GM23338 (cell line): ENCODE measurements around the gene ABHD17A. TPM values are rescaled to one million over a fixed set of nuclear protein-coding genes. Genes with fewer than 3 reads are reported as not detected.

Source experiments
- ATAC-seq: fragments of 200-7000 bp; cut with Tn5 transposase; 3 replicates; pipeline ENCODE4 v1.9.1; 2020
- DNase-seq: peaks from one replicate; pipeline ENCODE4 v3.0.0-alpha.2; 2015; ENCODE audit warnings: low spot score
- H2AFZ ChIP-seq: fragments of 200-600 bp; sonication (generic); 2 replicates; pipeline ENCODE4 v1.8.0; 2016; ENCODE audit warnings: antibody characterized with exemption, mild to moderate bottlenecking, moderate library complexity
- H3F3A ChIP-seq: fragments of 200-600 bp; sonication (generic); replicated peaks from 2 replicates; pipeline ENCODE4 v1.8.0; 2017; ENCODE audit warnings: antibody characterized with exemption, mixed run types, low read depth
- H3K27ac ChIP-seq: fragments of 200-600 bp; sonication (generic); 2 replicates; pipeline ENCODE4 v1.6.1; 2016; ENCODE audit warnings: low read depth
- H3K27me3 ChIP-seq: fragments of 200-600 bp; sonication (generic); 2 replicates; pipeline ENCODE4 v1.8.0; 2016; ENCODE audit warnings: mild to moderate bottlenecking, mixed run types, moderate library complexity; ENCODE audit not compliant: insufficient read depth
- H3K36me3 ChIP-seq: fragments of 200-600 bp; sonication (generic); 2 replicates; pipeline ENCODE4 v1.8.0; 2016; ENCODE audit warnings: mild to moderate bottlenecking; ENCODE audit not compliant: insufficient read depth
- H3K4me1 ChIP-seq: fragments of 200-600 bp; sonication (generic); 2 replicates; pipeline ENCODE4 v1.8.0; 2016; ENCODE audit warnings: mild to moderate bottlenecking, moderate library complexity; ENCODE audit not compliant: insufficient read depth
- H3K4me2 ChIP-seq: fragments of 200-600 bp; sonication (generic); 2 replicates; pipeline ENCODE4 v1.7.1; 2017; ENCODE audit warnings: mixed run types
- H3K4me3 ChIP-seq: fragments of 200-600 bp; sonication (generic); 2 replicates; pipeline ENCODE4 v1.6.1; 2016; ENCODE audit warnings: mixed run types
- H3K79me2 ChIP-seq: fragments of 200-600 bp; sonication (generic); replicated peaks from 2 replicates; pipeline ENCODE4 v1.8.0; 2017; ENCODE audit warnings: mild to moderate bottlenecking; ENCODE audit not compliant: insufficient read depth
- H3K9me2 ChIP-seq: fragments of 200-600 bp; sonication (generic); 2 replicates; pipeline ENCODE4 v1.8.0; 2017; ENCODE audit not compliant: insufficient read depth
- H4K20me1 ChIP-seq: fragments of 200-600 bp; sonication (generic); replicated peaks from 2 replicates; pipeline ENCODE4 v1.8.0; 2017; ENCODE audit warnings: mild to moderate bottlenecking; ENCODE audit not compliant: insufficient read depth
- H3K27ac Mint-ChIP-seq: 2 replicates; pipeline ENCODE4 v1.8.0; 2020; ENCODE audit warnings: inconsistent platforms, mild to moderate bottlenecking, moderate library complexity, mixed read lengths
- H3K27me3 Mint-ChIP-seq: 3 replicates; pipeline ENCODE4 v1.8.0; 2022; ENCODE audit warnings: low read depth, mild to moderate bottlenecking, moderate library complexity, mixed read lengths, inconsistent platforms; ENCODE audit not compliant: insufficient read depth, poor library complexity
- H3K36me3 Mint-ChIP-seq: 3 replicates; pipeline ENCODE4 v1.8.0; 2021; ENCODE audit warnings: low read depth, mild to moderate bottlenecking, inconsistent platforms, moderate library complexity, mixed read lengths
- H3K4me1 Mint-ChIP-seq: 3 replicates; pipeline ENCODE4 v1.8.0; 2020; ENCODE audit warnings: mild to moderate bottlenecking, inconsistent platforms, mixed read lengths
- H3K4me3 Mint-ChIP-seq: 3 replicates; pipeline ENCODE4 v1.8.0; 2021; ENCODE audit warnings: moderate library complexity, mild to moderate bottlenecking, inconsistent platforms, mixed read lengths
- H3K9me3 Mint-ChIP-seq: 3 replicates; pipeline ENCODE4 v1.8.0; 2020; ENCODE audit warnings: moderate library complexity, mild to moderate bottlenecking, inconsistent platforms, mixed read lengths
- CREB1 ChIP-seq: fragments of 250-450 bp; sonication (Bioruptor Pico); IDR thresholded peaks from 2 replicates; pipeline ENCODE4 v1.5.0; 2020; ENCODE audit warnings: low read depth, mild to moderate bottlenecking, moderate library complexity
- CTCF ChIP-seq, 2 experiments: fragments of 200-600 bp in 1 of 2; sonication (generic) in 1 of 2; conservative IDR thresholded peaks; 2 replicates each; pipeline versions ENCODE4 v1.5.1 to v1.6.1; 2016 to 2017; ENCODE audit warnings: antibody characterized with exemption in 2 of 2, low read depth in 2 of 2, mild to moderate bottlenecking in 2 of 2, moderate library complexity in 1 of 2
- ETS1 ChIP-seq: IDR thresholded peaks from 2 replicates; pipeline ENCODE4 v1.6.1; 2016; ENCODE audit warnings: antibody characterized with exemption
- EZH2 ChIP-seq: fragments of 200-600 bp; sonication (generic); IDR thresholded peaks from one replicate; pipeline ENCODE4 v1.8.0; 2017; ENCODE audit warnings: antibody characterized with exemption, mild to moderate bottlenecking, low read depth; ENCODE audit not compliant: unreplicated experiment
- EZH2phosphoT487 ChIP-seq: fragments of 200-600 bp; sonication (generic); IDR thresholded peaks from one replicate; pipeline ENCODE4 v1.8.1; 2018; ENCODE audit warnings: antibody characterized with exemption; ENCODE audit not compliant: unreplicated experiment
- JUNB ChIP-seq: IDR thresholded peaks from one replicate; pipeline ENCODE4 v1.6.1; 2016; ENCODE audit warnings: antibody characterized with exemption; ENCODE audit not compliant: unreplicated experiment
- NANOG ChIP-seq: IDR thresholded peaks from 2 replicates; pipeline ENCODE4 v1.6.1; 2016; ENCODE audit warnings: antibody characterized with exemption, borderline replicate concordance
- POLR2AphosphoS5 ChIP-seq: IDR thresholded peaks from 2 replicates; pipeline ENCODE4 v1.6.1; 2016; ENCODE audit warnings: antibody characterized with exemption, low read depth
- STAT1 ChIP-seq: IDR thresholded peaks from one replicate; pipeline ENCODE4 v1.6.1; 2016; ENCODE audit warnings: antibody characterized with exemption; ENCODE audit not compliant: unreplicated experiment
- ZNF114 ChIP-seq: fragments of 250-450 bp; sonication (Bioruptor Pico); IDR thresholded peaks from 2 replicates; pipeline ENCODE4 v1.5.0; 2020; ENCODE audit warnings: mild to moderate bottlenecking, moderate library complexity
- ZNF331 ChIP-seq: fragments of 250-450 bp; sonication (Bioruptor Pico); IDR thresholded peaks from 2 replicates; pipeline ENCODE4 v1.5.0; 2020; ENCODE audit warnings: low read depth, mild to moderate bottlenecking, moderate library complexity
- ZNF462 ChIP-seq: fragments of 250-450 bp; sonication (Bioruptor Pico); IDR thresholded peaks from 2 replicates; pipeline ENCODE4 v1.5.0; 2020; ENCODE audit warnings: mild to moderate bottlenecking, moderate library complexity
- polyA plus RNA-seq: library from polyadenylated mRNA; unstranded; fragments of >200 nt; fragmentation: Nextera tagmentation; extraction: Ambion mirVana; gene quantifications from 2 replicates; pipeline ENCODE4 v1.2.1, GENCODE V29; 2016
- total RNA-seq: library from RNA; depleted of rRNA; stranded (reverse); fragments of >200 nt; shearing (Covaris generic); gene quantifications from 2 replicates; pipeline ENCODE4 v1.2.3, GENCODE V29; 2014

Gene ABHD17A
- total and polyA plus RNA-seq, 2 experiments from 2014 or later, result 34.2 to 99.9 TPM

GRCh38 chr19:1844513-1845124, 40.7 kb downstream of the ABHD17A start:
- Mint-ChIP-seq H3K27ac (no peak overlapping the region), H3K27me3 (peaks cover 21% of the 10 kb centered on the region), H3K36me3 (no peaks in the 10 kb centered on the region; the same call in 2 of the 3 replicates), H3K4me3 (no peak overlapping the region), H3K4me1 (peaks cover 25% of the 10 kb centered on the region), H3K9me3 (0 out of 3 replicates have a peak, but pooled peaks cover 2% of the 10 kb centered on the region)
- H3K4me3 ChIP-seq, result no peak overlapping the region
- peaks cover 3% of the 10 kb centered on the region; the same call in 1 of the 2 replicates for H3K4me1 ChIP-seq
- H3K27me3 ChIP-seq, result no peaks in the 10 kb centered on the region
- H3K27ac ChIP-seq, result no peak overlapping the region
- no peaks in the 10 kb centered on the region for H3K36me3 ChIP-seq
- H4K20me1 ChIP-seq, result peaks cover 29% of the 10 kb centered on the region
- TF ChIP-seq NANOG (no peak), POLR2AphosphoS5 (no peak), ZNF462 (CRISPR knock-in tag) (no peak), ZNF114 (CRISPR knock-in tag) (no peak), ETS1 (no peak), CREB1 (CRISPR knock-in tag) (no peak), EZH2 (no peak), CTCF (conservative IDR thresholded peaks at IDR 0.05; ENCODE audit: low read depth in 2 of 2) (no peak), STAT1 (no peak), EZH2phosphoT487 (no peak), JUNB (no peak), ZNF331 (CRISPR knock-in tag) (no peak)
- ATAC-seq (no peak), DNase-seq (no peak)
- H3K79me2 ChIP-seq, result peaks cover 84% of the 10 kb centered on the region
- H2AFZ ChIP-seq, result no peak overlapping the region
- peaks cover 10% of the 10 kb centered on the region; the same call in 1 of the 2 replicates for H3F3A ChIP-seq
- H3K9me2 ChIP-seq, result no peaks in the 10 kb centered on the region
- no peak overlapping the region for H3K4me2 ChIP-seq
